ENCODE measurements around the gene CIDEB. TPM values are rescaled to one million over a fixed set of nuclear protein-coding genes. Genes with fewer than 3 reads are reported as not detected.

Gene CIDEB
- total RNA-seq, 6 donors from 2014 or later = 9.4 to 14.8 (median 12.8) TPM

GRCh38 chr14:24261969-24262327 is 45.8 kb downstream of the CIDEB start:
- no peaks in the 10 kb centered on the region for H3K27me3 ChIP-seq
- no peak for TF ChIP-seq CTCF (IDR thresholded peaks at IDR 0.05)
- TF ChIP-seq POLR2AphosphoS5 (IDR thresholded peaks at IDR 0.05) = no peak
- no peak for TF ChIP-seq POLR2A (IDR thresholded peaks at IDR 0.05)
- TF ChIP-seq EP300 (IDR thresholded peaks at IDR 0.05) = no peak

GRCh38 chr14:24261256-24261968 is 46.4 kb downstream of the CIDEB start:
- peaks cover 4 to 19% (median 12%) of the 10 kb centered on the region in 4 donors for H3K36me3 ChIP-seq
- peak in 1 of 2 donors; percentile 50 for DNase-seq
- no peak overlapping the region for H3K4me3 ChIP-seq
- H3K27ac ChIP-seq = no peak overlapping the region
- no peak for ATAC-seq (ENCODE audit: low FRiP score in 2 of 2)
- no peaks in the 10 kb centered on the region for H3K27me3 ChIP-seq
- H3K9me3 ChIP-seq = no peaks in the 10 kb centered on the region
- 94 to 96% methylated on average over 20 of the region's 20 CpGs for WGBS, 2 donors
- peaks cover 0 to 19% (median 9%) of the 10 kb centered on the region in 4 donors for H3K4me1 ChIP-seq
- TF ChIP-seq POLR2AphosphoS5 (IDR thresholded peaks at IDR 0.05) = no peak
- TF ChIP-seq CTCF (IDR thresholded peaks at IDR 0.05) = no peak
- no peak for TF ChIP-seq EP300 (IDR thresholded peaks at IDR 0.05)
- TF ChIP-seq POLR2A (IDR thresholded peaks at IDR 0.05) = no peak

More at GRCh38 chr14:24261969-24262327, 45.8 kb downstream of the CIDEB start:
- Histone ChIP-seq H3K4me1 (peaks cover 0 to 19% (median 9%) of the 10 kb centered on the region in 4 donors), H3K27ac (no peak overlapping the region), H3K36me3 (peaks cover 6 to 24% (median 17%) of the 10 kb centered on the region in 4 donors), H3K9me3 (no peaks in the 10 kb centered on the region), H3K4me3 (no peak overlapping the region)
- DNase-seq (peak in 1 of 2 donors; percentile 58), ATAC-seq (ENCODE audit: low FRiP score in 2 of 2) (no peak)
- 85 to 93% methylated on average over 14 to 19 of the region's 19 CpGs for WGBS, 2 donors

- H3K4me3 ChIP-seq = no peak overlapping the region
- no peaks in the 10 kb centered on the region for H3K27me3 ChIP-seq
- WGBS, 2 donors = 77 to 91% methylated on average over 2 to 4 of the region's 4 CpGs
- DNase-seq = no peak
- no peak for TF ChIP-seq CTCF (IDR thresholded peaks at IDR 0.05)
- TF ChIP-seq POLR2AphosphoS5 (IDR thresholded peaks at IDR 0.05) = no peak
- no peak for TF ChIP-seq EP300 (IDR thresholded peaks at IDR 0.05)
- TF ChIP-seq POLR2A (IDR thresholded peaks at IDR 0.05) = no peak
- H3K9me3 ChIP-seq = no peaks in the 10 kb centered on the region
- peaks cover 0 to 13% (median 5%) of the 10 kb centered on the region in 4 donors for H3K36me3 ChIP-seq
- peaks cover 0 to 19% (median 9%) of the 10 kb centered on the region in 4 donors for H3K4me1 ChIP-seq
- no peak for ATAC-seq (ENCODE audit: low FRiP score in 2 of 2)
- no peak overlapping the region for H3K27ac ChIP-seq
These were observed 47.0 kb downstream of the CIDEB start for GRCh38 chr14:24260780-24261157.

- DNase-seq (no peak), ATAC-seq (ENCODE audit: low FRiP score in 2 of 2) (peak in 1 of 2 donors; percentile 13)
- H3K9me3 ChIP-seq = no peaks in the 10 kb centered on the region
- TF ChIP-seq POLR2AphosphoS5 (IDR thresholded peaks at IDR 0.05) (no peak), EP300 (IDR thresholded peaks at IDR 0.05) (no peak), POLR2A (IDR thresholded peaks at IDR 0.05) (no peak), CTCF (IDR thresholded peaks at IDR 0.05) (no peak)
- peaks cover 0 to 8% (median 0%) of the 10 kb centered on the region in 4 donors for H3K36me3 ChIP-seq
- no peak overlapping the region for H3K4me3 ChIP-seq
- no peaks in the 10 kb centered on the region for H3K27me3 ChIP-seq
- WGBS, 2 donors = 85 to 90% methylated on average over 10 to 16 of the region's 16 CpGs
- peaks cover 0 to 19% (median 9%) of the 10 kb centered on the region in 4 donors for H3K4me1 ChIP-seq
- peak overlapping the region in 3 of 4 donors; percentile 18 to 46 (median 32) for H3K27ac ChIP-seq
These were observed 47.6 kb downstream of the CIDEB start for GRCh38 chr14:24260026-24260779.
